ENCODE measurements around the gene KCTD12.

The KCTD12 gene

GRCh38 chr13:76871432-76871831 lies 14.8 kb downstream of the KCTD12 start:
- no peak for TF ChIP-seq CTCF (conservative IDR thresholded peaks at IDR 0.05; ENCODE audit: low read length)
- no peak for DNase-seq (ENCODE audit: low read depth)
- no peak overlapping the region for H3K4me3 ChIP-seq (ENCODE audit: low read length)

GRCh38 chr13:76868371-76868770 lies 17.8 kb downstream of the KCTD12 start:
- H3K4me3 ChIP-seq (ENCODE audit: low read length) = no peak overlapping the region
- no peak for DNase-seq (ENCODE audit: low read depth)
- TF ChIP-seq CTCF (conservative IDR thresholded peaks at IDR 0.05; ENCODE audit: low read length) = no peak

- no peak for DNase-seq (ENCODE audit: low read depth)
- no peak overlapping the region for H3K4me3 ChIP-seq (ENCODE audit: low read length)
- TF ChIP-seq CTCF (conservative IDR thresholded peaks at IDR 0.05; ENCODE audit: low read length) = no peak
Observed at GRCh38 chr13:76865996-76866503, 20.2 kb downstream of the KCTD12 start.

- DNase-seq (ENCODE audit: low read depth) = no peak
- TF ChIP-seq CTCF (conservative IDR thresholded peaks at IDR 0.05; ENCODE audit: low read length) = no peak
- H3K4me3 ChIP-seq (ENCODE audit: low read length) = no peak overlapping the region
Observed at GRCh38 chr13:76865109-76865508, 21.1 kb downstream of the KCTD12 start.

- H3K4me3 ChIP-seq (ENCODE audit: low read length) = no peak overlapping the region
- TF ChIP-seq CTCF (conservative IDR thresholded peaks at IDR 0.05; ENCODE audit: low read length) = no peak
- no peak for DNase-seq (ENCODE audit: low read depth)
Observed at GRCh38 chr13:76864259-76864658, 21.9 kb downstream of the KCTD12 start.

- TF ChIP-seq CTCF (conservative IDR thresholded peaks at IDR 0.05; ENCODE audit: low read length) = no peak
- no peak for DNase-seq (ENCODE audit: low read depth)
- H3K4me3 ChIP-seq (ENCODE audit: low read length) = no peak overlapping the region
Observed at GRCh38 chr13:76863022-76863421, 23.2 kb downstream of the KCTD12 start.

GRCh38 chr13:76861859-76862258 lies 24.3 kb downstream of the KCTD12 start:
- DNase-seq (ENCODE audit: low read depth) = no peak
- no peak overlapping the region for H3K4me3 ChIP-seq (ENCODE audit: low read length)
- no peak for TF ChIP-seq CTCF (conservative IDR thresholded peaks at IDR 0.05; ENCODE audit: low read length)
